GM13977 (cell line): ENCODE data around the gene SEMA4B.
"Not testable (repeated sequence)": the region's sequence is repeated elsewhere in the genome, so short reads cannot be mapped to it uniquely, and the experiment has no call there.

ENCODE experiments used
- DNase-seq: peaks from one replicate; pipeline ENCODE4 v3.0.0; 2012; ENCODE audit warnings: low spot score
- in situ Hi-C: fragments of 300-500 bp; cut with MboI; formaldehyde crosslinking; loops from one replicate; pipeline ENCODE4 v1.12.0; 2022; ENCODE audit warnings: low sequenced_read_pairs, low pct_unique_long_range_greater_than_20kb, mixed read lengths, inconsistent platforms; ENCODE audit not compliant: unreplicated experiment
- TF ChIP-seq, protein P1 (sequence below): IDR thresholded peaks from 2 replicates; pipeline ENCODE4 v1.5.1; 2012; ENCODE audit warnings: mild to moderate bottlenecking, control low read depth; ENCODE audit not compliant: insufficient read depth; ENCODE audit errors: extremely low read depth, missing control alignments

SEMA4B gene

DNA sequence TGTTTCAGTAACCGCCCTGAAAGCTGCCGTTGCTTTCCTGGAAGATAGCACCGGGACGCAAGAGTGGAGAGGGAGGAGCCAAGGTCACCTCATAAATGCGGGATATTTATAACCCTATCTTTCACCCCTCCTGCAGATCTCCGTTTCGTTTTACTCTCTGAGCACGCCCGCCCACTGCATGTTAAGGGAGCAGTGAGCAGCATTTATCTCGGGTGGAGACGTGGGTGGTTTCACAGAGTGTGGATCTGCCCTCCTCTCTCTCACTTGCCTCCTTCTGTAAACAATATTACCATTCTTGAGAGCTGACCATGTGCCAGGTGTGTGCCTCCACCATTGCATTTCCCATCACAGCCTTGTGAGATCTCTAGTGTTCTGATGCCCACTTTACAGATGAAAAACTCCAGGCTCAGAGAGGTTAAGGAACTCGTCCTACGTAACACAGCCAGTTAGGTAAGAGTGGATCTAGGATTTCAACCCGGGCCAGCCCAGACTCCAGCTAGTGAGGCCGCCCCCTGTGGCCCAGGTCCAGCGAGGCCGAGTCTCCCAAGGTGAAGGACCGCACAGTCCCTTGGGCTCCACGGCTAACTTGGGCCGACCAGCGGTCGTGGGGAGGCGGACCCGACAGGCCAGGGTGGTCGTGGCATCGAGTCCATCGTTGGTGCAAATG is 16.9 kb upstream of the SEMA4B start:
- in situ Hi-C loops = no loop called here
- peak; percentile 73 for DNase-seq
- TF ChIP-seq, protein P1, sequence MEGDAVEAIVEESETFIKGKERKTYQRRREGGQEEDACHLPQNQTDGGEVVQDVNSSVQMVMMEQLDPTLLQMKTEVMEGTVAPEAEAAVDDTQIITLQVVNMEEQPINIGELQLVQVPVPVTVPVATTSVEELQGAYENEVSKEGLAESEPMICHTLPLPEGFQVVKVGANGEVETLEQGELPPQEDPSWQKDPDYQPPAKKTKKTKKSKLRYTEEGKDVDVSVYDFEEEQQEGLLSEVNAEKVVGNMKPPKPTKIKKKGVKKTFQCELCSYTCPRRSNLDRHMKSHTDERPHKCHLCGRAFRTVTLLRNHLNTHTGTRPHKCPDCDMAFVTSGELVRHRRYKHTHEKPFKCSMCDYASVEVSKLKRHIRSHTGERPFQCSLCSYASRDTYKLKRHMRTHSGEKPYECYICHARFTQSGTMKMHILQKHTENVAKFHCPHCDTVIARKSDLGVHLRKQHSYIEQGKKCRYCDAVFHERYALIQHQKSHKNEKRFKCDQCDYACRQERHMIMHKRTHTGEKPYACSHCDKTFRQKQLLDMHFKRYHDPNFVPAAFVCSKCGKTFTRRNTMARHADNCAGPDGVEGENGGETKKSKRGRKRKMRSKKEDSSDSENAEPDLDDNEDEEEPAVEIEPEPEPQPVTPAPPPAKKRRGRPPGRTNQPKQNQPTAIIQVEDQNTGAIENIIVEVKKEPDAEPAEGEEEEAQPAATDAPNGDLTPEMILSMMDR = no peak

- peak; percentile 88 for DNase-seq
- TF ChIP-seq, protein P1 = no peak
- in situ Hi-C loops = no loop called here
Measured at GRCh38 chr15:90184786-90185704, 16.1 kb upstream of the SEMA4B start.

DNA sequence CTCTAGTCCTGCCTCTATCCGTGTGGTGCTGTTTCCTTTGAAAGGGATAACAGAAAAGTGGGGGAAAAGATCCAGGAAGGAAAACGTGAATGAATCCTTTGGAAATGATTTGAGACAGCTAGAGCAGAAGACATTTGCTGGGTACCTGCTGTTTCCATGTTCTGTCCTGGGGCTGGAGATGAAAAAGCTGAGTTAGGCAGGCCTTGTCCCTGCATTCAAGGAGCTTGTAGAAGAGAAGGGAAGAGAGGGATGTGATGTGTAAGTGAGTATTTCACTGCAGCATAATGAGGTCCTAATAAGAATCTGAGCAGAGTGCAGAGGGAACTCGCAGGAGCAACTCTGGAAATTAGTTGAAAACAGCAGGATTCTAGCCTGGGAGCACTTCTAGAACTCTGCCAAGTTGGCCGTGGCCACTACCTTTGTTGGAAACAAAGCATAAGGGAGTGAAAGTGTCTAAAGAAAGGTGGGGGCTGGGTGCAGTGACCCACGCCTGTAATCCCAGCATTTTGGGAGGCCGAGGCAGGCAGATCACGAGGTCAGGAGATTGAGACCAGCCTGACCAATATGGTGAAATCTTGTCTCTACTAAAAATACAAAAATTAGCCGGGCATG is 13.8 kb upstream of the SEMA4B start:
- TF ChIP-seq, protein P1 = no peak
- no peak for DNase-seq
- in situ Hi-C loops = no loop called here

DNA sequence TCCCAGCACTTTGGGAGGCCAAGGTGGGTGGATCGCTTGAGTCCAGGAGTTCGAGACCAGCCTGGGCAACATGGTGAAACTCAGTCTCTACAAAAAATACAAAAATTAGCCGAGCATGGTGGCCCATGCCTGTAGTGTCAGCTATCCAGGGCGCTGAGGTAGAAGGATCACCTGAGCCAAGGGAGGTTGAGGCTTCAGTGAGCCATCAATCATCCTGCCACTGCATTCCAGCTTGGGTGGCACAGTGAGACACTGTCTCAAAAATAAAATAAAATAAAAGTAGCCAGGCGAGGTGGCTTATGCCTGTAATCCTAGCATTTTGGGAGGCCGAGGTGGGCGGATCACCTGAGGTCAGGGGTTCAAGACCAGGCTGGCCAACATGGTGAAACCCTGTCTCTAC is 13.1 kb upstream of the SEMA4B start:
- DNase-seq, in situ Hi-C loops: not testable (repeated sequence)

DNA sequence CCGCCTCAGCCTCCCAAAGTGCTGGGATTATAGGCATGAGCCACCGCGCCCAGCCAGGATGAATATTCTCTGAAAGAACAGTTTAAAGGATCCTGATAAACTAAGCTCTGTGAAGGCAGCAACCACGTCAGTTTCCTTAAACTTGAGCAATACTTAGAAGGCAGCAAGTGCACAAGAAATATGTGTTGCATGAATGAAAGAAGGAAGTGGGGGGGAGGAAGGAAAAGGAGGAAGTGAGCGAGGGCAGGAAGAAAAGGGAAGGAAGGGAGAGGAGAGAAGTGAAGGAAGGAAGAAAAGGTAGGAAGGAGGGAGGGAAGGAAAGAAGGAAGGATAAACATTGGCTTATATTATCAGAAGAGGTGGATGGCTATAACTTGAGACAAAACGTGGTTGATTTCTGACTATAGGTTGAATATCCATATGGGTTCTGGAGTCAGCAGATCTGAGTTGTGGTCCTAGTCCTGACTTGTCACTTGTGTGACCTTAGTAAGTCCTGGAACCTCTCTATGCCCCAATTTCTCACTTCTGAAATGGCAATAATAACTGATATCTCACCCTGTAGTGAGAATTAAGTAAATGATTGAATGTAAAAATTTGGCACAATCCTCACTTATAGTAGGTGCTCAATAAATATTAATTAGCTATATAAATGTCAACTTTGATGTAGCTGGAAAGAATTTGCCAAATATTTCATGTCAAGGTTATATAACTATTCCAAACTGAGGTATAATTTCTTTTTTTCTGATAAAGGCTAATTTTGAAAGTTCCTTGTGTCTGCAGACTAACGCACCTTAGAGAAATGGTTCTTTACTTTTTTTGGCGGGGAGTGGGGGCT is 12.0 kb upstream of the SEMA4B start:
- in situ Hi-C loops = no loop called here
- TF ChIP-seq, protein P1 = no peak
- no peak for DNase-seq

DNA sequence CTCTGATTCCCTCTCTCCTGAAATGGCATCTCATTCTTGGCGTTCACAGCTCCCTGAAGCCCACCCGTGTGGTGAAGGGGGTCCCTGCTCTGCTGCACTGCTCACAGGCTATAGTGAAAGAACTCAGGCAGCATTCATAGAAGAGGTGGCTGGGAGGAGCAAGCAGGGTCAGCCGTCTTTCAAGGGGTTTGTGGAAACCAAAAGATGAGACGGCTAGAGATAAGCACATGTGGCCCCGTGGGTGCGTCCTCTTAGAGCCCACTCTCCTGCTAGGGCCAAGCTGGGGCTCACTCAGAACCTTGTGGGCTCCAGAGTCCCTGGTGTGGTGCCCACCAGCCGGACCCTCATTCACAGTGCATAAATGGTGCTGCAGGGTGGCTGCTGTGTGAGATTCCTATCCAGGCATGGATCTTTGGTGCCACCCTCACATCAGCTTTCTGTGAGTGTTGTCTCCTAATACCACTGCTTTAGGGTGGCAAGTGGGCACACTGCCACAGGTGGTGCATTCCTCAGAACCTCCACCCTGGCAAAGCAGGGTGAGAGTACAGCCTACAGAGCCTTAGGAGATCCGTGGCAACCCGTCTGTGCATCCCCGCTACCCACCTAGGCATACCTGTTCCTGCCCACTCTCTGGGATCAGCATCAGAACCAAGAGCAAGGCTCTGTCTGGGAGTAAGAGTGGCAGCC is 11.2 kb upstream of the SEMA4B start:
- no peak for DNase-seq
- in situ Hi-C loops = no loop called here

More for the DNA sequence above, 11.2 kb upstream of the SEMA4B start:
- TF ChIP-seq, protein P1 = no peak
